HL-60/S4 treated with phorbol 12-myristate 13-acetate at 8.2 ng/mL for 4 days and 3 days (cell line): ENCODE results near the gene SPEM1.

Experiments used
- in situ Hi-C: fragments of 300-500 bp; cut with MboI; formaldehyde crosslinking; loops from 2 replicates; pipeline ENCODE4 v1.15.0; 2022; ENCODE audit warnings: low sequenced_read_pairs

SPEM1 gene

DNA sequence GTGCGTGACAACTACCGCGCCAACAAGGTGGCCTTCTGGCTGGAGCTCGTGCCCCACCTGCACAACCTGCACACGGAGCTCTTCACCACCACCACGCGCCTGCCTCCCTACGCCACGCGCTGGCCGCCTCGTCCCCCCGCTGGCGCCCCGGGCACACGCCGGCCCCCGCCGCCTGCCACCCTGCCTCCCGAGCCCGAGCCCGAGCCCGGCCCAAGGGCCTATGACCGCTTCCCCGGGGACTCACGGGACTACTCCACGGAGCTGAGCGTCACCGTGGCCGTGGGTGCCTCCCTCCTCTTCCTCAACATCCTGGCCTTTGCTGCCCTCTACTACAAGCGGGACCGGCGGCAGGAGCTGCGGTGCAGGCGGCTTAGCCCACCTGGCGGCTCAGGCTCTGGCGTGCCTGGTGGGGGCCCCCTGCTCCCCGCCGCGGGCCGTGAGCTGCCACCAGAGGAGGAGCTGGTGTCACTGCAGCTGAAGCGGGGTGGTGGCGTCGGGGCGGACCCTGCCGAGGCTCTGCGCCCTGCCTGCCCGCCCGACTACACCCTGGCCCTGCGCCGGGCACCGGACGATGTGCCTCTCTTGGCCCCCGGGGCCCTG, 3.0 kb upstream of the SPEM1 start:
- in situ Hi-C loops: no loop called here

DNA sequence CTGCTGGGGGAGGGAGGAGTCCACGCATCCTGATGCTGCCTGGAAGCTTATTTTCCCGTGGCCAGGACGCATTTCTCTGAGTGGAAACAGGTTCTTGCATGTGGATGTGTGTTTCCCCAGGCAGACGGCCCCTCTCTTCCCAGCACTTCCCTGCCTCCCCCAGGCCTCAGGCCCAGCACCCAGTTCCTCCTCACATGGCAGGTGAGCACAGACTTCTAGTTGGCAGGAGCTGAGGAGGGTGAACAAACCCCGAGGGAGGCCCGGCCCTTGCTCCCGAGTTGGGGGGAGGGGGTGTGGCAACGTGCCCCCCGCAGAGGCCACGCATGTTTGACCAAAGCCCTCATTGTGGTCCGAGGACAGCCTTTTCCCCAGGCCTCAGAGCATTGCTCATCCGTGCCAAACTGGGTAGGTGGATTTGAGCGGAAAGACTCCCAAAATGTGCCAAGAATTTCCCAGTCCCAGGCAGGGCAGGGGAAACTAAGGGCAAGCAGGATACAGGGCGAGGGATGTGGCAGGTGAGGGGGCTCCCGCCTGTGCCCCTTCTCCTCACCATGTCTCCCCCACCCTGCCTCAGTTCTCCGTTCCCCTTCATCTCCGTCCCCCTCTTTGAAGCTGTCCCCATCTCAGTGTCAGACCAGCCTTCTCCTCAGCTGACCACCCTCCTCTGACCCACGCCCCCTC, 1.5 kb upstream of the SPEM1 start:
- in situ Hi-C loops: no loop called here

DNA sequence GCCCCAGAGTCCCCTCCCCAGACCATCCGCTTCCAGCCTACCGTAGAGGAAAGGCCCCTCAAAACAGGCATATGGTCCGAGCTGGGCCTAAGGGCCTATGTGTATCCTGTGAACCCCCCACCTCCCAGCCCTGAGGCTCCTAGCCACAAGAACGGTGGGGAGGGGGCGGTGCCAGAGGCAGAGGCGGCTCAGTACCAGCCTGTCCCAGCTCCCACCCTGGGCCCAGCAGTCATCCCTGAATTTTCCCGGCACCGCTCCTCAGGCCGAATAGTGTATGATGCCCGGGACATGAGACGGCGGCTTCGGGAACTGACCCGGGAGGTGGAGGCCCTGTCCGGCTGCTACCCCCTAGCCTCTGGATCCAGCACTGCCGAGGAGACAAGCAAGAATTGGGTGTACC, 1.1 kb downstream of the SPEM1 start:
- in situ Hi-C loops: no loop called here

DNA sequence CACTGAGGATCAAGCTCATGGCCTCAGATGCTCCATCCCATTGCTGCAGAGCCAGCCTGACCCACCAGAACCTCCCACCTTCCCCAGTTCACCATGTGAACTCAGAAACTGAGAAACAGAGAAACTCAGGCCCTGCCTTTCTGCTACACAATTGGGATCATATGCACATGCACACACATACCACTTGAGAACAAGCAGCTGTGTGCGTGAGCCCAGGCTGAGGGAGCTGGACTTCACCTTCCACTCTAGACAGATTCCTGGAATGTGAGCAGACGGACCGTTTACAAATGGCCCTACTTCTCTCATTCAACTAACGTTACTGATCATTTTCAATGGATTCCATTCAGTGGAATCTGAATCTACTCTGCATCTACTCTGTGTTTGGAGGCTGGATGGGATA, 3.6 kb downstream of the SPEM1 start:
- in situ Hi-C loops: no loop called here

DNA sequence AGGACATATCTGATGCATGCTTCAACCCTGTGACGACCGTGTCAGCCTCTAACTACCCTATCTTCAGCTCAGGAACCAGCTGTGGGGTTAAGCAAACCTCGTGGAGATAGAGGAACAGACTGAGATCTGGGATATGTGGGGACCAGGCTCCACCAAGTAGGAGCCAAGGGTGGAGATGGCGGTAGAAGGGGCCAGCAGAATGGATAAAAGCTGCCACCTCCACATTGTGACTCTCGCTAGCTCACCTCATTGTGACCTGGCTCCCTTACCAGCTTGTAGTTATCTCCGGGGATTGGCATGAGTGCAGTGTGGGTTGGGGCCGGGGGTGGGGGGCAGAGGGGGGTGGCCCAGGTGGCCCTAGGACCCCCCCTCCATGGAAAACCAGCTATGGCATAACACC, 5.2 kb downstream of the SPEM1 start, which contains the start of gene SPEM2:
Gene SPEM2, plus strand, starts transcription at position 301 of the 400 bp plus-strand sequence. Its CDS starts 73 bp downstream, at position 374.
- in situ Hi-C loops: no loop called here

DNA sequence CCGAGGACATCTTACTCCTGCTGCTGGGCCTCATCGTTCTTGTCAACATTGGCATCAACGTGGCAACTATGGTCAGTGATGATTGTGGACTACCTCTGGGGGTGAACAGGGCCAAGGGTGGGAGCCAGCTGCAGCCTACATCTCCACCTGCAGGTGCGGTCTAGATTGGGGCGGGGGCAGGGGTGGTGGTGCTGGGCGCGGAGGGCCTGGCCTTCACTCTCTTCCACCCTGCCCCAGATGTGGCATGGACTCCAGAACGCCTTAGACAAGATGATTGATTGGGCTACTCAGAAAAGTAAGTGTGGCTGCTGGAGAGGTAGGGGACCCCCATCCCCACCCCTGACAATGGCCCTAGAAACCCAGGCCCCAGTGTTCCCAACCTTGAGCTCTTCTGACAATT, 5.6 kb downstream of the SPEM1 start:
- in situ Hi-C loops: no loop called here

DNA sequence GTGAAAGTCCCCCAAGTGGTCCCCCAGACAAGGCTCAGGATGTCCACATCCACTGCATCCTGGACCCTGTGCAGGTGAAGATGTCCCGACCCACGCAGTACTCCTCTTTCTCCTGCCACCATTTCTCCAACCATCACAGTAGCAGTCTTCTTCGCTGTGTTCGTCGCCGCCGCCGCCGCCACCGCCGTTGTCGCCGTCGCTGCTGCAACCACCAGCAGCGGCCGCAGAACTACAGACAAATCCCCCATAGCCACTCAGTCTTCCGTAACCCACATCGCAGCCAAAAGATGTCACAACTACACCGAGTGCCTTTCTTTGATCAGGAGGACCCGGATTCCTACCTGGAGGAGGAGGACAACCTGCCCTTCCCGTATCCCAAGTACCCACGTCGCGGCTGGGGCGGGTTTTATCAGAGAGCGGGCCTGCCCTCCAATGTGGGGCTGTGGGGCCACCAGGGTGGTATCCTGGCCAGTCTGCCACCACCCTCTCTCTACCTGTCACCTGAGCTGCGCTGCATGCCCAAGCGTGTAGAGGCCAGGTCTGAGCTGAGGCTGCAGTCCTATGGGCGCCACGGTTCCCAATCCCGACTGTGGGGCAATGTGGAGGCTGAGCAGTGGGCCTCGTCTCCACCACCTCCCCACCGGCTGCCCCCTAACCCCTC, 6.2 kb downstream of the SPEM1 start:
- in situ Hi-C loops: no loop called here

DNA sequence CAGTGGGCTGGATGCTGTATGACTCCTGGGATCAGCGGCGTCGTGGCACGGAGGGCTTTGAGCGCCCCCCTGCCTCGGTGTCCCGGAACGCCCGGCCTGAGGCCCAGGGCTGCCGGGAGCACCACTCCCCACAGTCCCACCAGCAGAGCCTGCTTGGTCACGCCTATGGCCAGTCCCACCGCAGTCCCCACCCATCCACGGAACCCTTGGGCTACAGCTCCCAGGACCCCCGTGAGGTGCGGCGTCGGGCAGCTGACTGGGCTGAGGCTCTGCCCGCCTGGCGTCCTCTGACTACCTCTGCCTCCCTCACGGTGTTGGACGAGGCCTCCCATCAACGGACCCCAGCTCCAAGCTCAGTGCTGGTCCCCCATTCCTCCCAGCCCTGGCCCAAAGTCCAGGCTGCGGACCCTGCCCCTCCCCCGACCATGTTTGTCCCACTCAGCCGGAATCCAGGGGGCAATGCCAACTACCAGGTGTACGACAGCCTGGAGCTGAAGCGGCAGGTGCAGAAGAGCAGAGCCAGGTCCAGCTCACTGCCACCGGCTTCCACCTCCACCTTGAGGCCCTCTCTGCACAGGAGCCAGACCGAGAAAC, 6.9 kb downstream of the SPEM1 start:
- in situ Hi-C loops: no loop called here

DNA sequence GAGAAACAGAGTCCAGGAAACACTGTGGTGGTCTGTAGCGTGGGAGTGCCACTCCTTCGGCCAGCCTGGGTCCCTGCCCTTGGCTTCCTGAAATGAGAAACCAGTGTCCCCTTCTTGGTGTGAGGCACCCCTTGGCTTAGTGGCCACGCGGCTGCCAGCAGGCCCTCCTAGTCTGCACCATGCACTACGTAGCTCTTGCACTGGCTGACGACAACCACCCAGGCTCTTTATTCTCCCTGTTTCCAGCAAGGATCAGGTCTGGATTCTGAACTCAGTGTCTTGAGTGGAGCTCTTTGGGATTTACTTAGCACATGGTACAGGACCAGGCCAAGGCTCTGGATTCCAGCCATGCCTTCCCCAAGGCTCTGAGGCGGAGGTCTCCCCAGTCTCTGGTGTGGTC, 7.4 kb downstream of the SPEM1 start:
- in situ Hi-C loops: no loop called here

DNA sequence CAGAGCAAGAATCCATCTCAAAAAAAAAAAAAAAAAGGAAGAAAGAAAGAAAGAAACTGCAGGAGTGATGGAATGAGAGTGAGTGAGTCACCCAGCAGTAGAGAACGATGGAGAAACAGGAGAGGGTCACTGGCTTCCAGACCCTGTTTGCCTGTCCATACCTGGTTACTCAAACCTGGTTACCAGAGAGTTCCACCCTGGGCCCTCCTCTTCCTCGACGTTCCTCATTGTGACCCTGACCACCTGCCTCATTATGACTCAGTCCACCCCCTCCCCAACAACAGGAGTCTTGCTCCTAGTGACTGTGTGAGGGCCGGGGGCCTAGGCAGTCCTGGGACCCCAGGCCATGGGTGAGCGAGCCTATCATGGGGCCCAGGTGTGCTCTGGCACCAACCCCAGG, 8.4 kb downstream of the SPEM1 start, which contains the start of gene SPEM3:
Gene SPEM3, plus strand, starts transcription at position 301 of the 400 bp plus-strand sequence. Its CDS starts 46 bp downstream, at position 347.
- in situ Hi-C loops: no loop called here

DNA sequence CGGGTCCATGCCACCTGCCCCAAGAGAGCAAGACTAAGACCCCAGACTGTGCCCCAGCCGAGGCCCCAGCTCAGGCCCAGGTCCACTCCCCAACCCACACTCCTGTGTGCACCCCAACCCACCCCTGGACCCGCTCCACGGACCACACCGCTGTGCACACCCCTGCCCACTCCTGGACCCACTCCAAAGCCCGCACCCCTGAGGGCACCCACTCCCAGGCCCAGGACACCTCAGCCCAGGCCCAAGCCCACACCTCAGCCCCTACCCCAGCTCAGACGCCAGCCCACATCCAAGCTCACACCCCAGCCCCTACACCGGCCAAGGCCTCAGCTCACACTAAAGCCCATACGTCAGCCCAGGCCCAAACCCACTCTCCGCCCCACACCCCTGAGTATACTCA, 9.6 kb downstream of the SPEM1 start:
- in situ Hi-C loops: no loop called here

DNA sequence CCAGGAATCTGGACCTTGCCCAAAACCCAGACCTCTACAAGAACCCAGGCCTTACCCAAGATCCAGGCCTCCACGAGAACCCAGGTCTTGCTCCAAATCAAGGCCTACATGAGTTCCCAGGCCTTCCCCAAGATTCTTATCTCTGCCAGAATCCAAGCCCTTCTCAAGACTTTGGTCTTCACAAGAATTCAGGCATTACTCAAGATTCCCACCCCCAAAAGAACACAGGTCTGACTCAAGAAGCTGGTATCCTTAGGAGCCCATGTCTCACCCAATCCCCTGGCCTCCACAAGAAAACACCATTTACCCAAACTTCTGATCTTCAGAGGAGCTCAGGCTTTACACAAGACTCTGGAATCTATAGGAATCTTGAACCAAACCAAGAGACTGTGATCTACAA, 11.1 kb downstream of the SPEM1 start:
- in situ Hi-C loops: no loop called here

DNA sequence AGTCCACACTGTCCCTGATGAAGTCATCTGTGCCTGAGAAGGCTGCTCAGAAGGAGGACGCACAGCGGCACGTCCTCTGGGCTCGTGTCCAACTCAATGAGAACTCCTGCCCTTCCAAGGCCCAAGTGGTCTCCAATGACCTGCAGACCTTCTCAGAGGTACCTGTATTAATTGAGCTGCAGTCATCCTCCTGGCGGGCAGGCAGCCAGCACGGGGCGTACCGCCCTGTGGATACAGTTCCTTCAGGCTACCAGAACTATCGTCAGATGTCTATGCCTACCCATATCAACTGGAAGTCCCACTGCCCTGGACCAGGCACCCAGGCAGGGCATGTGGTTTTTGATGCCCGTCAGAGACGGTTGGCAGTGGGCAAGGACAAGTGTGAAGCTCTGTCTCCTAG, 12.2 kb downstream of the SPEM1 start:
- in situ Hi-C loops: no loop called here

DNA sequence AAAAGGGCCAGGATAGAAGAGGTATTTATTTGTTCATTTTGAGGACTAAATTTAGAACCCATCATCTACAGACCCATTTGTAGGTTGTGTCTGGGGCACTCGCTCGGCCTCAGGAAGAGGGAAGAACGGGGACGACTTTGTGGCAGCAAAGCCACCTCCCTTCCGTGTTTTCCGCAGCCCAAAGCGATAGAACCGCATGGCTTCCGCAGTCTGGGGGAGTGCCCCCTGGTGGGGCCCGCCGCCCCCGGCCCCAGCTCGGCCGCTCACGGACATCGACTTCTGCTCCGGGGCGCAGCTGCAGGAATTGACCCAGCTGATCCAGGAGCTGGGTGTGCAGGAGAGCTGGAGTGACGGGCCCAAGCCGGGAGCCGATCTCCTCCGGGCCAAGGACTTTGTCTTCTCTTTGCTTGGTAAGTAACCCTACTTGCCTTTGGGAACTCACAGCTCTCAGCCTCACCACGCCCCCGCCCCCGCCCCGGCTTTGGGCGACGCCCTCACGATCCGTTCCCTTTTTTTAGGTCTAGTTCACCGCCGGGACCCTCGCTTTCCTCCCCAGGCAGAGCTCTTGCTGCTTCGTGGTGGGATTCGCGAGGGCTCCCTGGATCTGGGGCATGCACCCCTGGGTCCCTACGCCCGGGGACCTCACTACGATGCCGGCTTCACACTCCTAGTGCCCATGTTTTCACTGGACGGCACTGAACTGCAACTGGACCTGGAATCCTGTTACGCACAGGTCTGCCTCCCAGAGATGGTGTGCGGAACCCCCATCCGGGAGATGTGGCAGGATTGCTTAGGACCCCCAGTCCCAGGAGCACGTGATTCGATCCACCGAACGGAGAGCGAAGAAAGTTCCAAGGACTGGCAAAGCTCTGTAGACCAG, 15.8 kb downstream of the SPEM1 start:
- in situ Hi-C loops: no loop called here

DNA sequence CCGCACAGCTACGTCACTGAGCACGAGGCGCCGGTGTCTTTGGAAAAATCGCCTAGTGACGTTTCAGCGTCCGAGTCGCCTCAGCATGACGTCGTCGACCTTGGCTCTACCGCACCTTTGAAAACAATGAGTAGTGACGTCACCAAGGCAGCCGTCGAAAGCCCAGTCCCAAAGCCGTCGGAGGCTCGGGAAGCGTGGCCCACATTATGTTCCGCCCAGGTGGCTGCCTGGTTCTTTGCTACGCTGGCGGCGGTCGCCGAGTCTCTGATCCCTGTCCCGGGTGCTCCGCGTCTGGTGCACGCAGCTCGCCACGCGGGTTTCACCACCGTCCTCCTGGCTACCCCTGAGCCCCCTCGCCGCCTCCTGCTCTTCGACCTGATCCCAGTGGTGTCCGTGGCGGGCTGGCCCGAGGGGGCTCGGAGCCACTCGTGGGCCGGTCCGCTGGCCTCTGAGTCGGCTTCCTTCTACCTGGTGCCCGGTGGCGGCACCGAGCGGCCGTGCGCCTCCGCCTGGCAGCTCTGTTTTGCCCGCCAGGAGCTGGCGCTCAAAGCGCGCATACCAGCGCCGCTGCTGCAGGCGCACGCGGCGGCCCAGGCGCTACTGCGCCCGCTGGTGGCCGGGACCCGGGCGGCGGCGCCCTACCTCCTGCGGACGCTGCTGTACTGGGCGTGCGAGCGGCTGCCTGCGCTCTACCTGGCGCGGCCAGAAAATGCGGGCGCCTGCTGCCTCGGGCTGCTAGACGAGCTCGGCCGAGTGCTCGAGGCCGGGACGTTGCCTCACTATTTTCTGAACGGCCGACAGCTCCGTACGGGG, 16.6 kb downstream of the SPEM1 start:
- in situ Hi-C loops: no loop called here

DNA sequence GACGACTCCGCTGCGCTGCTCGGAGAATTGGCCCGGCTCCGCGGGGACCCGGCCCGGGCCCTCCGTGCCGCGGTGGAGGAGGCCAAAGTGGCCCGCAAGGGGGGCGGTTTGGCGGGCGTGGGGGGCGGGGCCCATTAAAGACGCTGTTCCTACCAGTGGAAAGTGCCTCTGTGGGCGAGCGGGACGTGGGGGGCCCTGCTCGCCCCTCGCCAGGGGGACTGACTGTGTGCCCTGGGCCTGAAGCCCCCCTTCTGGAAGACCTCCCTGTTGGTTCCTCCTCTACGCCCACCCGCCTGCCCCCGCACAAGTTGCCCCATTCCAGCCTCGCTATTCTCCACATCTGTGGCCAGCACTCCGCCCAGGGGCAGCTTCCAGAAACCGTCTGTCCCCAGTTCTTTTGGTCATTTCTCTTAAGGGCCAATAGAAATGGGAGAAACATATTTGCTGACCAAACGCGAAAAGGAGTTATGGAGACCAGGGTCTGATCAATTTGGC, 17.3 kb downstream of the SPEM1 start:
- in situ Hi-C loops: no loop called here

DNA sequence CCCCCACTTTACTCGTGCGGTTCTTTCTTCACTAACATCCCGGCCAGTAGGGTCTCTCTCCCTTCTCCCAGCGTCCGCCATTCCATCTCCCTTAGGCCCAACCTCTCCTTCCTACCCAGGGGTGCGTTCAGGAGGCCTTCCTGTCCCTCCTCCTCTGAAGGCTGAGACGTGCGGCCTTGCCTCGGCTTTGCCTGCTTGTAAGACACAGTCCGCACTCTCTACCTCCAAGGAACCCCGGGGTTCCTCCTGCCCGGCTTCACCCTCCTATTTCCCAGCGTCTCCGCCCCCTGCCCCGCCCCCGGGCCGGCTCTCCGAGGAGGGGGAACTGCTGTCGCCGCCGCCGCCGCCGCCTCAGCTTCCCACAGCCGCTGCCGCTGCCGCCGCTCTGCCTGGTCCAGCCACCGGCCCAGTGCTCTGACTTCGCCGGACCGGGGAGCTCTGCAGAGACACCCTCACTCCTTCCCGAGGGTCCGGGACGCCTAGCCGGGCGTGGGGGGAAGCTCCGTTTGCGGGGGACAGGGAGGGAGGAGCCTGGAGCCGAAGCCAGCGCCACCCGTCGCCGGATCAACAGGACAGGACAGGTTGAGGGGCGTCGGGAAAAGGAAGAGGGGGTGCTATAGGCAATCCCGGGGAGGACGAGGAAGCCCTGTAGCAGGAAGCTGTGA, 18.0 kb downstream of the SPEM1 start:
- in situ Hi-C loops: no loop called here

DNA sequence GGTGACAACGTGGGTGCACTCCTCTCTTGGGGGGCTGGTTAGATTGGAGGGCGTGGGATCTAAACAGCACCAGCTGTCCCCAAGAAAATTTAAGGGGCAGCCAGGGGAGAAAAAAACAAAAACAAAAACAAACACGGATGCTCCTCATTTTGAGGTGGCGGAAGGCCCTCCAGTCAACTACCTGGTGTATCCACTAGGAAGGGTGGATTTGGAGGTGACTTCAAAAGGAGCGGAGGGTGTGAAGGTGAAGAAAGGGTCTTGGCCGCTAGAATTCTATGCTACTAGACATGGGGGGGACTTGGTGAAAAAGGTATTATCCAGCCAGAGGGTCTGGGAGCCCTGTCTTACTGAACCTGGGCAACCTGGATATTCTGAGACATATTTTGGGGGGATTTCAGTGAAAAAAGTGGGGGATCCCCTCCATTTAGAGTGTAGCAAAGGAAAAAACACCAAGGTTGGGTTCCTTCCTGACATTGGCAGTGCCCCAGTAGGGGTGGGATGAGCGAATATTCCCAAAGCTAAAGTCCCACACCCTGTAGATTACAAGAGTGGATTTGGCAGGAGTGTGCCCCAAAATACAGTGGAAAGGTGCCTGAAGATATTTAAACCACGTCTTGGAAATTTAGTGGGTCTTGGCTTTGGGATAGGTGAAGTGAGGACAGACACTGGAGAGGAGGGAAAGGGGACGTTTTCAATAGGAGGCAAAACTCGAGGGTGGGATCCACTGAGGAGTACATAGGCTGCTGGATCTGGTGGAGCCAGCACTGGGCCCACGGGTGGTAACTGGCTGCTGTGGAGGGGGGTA, 18.7 kb downstream of the SPEM1 start:
- in situ Hi-C loops: no loop called here
